HCT116 (cell line): ENCODE results near the gene IGFBP7. TPM values are rescaled to one million over a fixed set of nuclear protein-coding genes. Genes with fewer than 3 reads are reported as not detected.

ENCODE experiments used
- ATAC-seq: fragments of 200-7000 bp; cut with Tn5 transposase; 2 replicates; pipeline ENCODE4 v1.9.1; 2020; ENCODE audit warnings: mild to moderate bottlenecking, moderate library complexity
- BruUV-seq: library from RNA; stranded (reverse); fragments of 400-500 nt; replicated peaks from 2 replicates; lab custom pipeline; 2021; lab: Mats Ljungman, UMichigan
- CTCF ChIA-PET: fragments of 300-600 bp; sonication (Branson Sonifier 250); formaldehyde crosslinking; loops from one replicate; lab custom pipeline; 2021; ENCODE audit warnings: antibody characterized with exemption; lab: Charles Lee
- POLR2A ChIA-PET: fragments of 300-600, 350-600 bp; sonication (Branson Sonifier 250); formaldehyde crosslinking; loops from one replicate; lab custom pipeline; 2021; ENCODE audit warnings: antibody characterized with exemption; lab: Charles Lee
- RAD21 ChIA-PET, 2 experiments: fragments of 300-600 bp; sonication (Branson Sonifier 250); formaldehyde crosslinking; loops; one replicate each; lab custom pipeline; 2023; ENCODE audit warnings: low total read pairs in 2 of 2; ENCODE audit not compliant: uncharacterized antibody in 2 of 2, unreplicated experiment in 2 of 2, low non-redundant PET in 1 of 2; lab: Charles Lee
- DNase-seq: peaks from one replicate; pipeline ENCODE4 v3.0.0-alpha.2; 2010; ENCODE audit warnings: low read depth, low spot score
- H2AFZ ChIP-seq: fragments of 200-600 bp; shearing (Covaris generic), sonication (generic); 2 replicates; pipeline ENCODE4 v1.6.1; 2017; ENCODE audit warnings: low read depth, mixed run types, mixed read lengths, antibody characterized with exemption, low read length; ENCODE audit not compliant: poor library complexity, severe bottlenecking
- H3K27ac ChIP-seq: 2 replicates; pipeline ENCODE4 v1.5.1; 2012; ENCODE audit warnings: low read depth, low read length
- H3K27me3 ChIP-seq: fragments of 200-600 bp; sonication (generic); 2 replicates; pipeline ENCODE4 v1.6.1; 2016; ENCODE audit warnings: mixed run types, low read length, mixed read lengths; ENCODE audit not compliant: insufficient read depth
- H3K36me3 ChIP-seq, 2 experiments: fragments of 200-500 bp in 1 of 2; fragments of 200-600 bp in 1 of 2; sonication (Bioruptor generic) in 1 of 2; sonication (generic) in 1 of 2; 2 replicates each; pipeline versions ENCODE4 v1.5.1 to v1.6.1; 2014 to 2016; ENCODE audit warnings: low read length in 2 of 2, inconsistent platforms in 1 of 2, mixed read lengths in 1 of 2, mixed run types in 1 of 2; ENCODE audit not compliant: insufficient read depth in 2 of 2, control insufficient read depth in 1 of 2
- H3K4me1 ChIP-seq, 2 experiments: fragments of 200-600 bp in 1 of 2; sonication (generic) in 1 of 2; 2 replicates each; pipeline versions ENCODE4 v1.5.1 to v1.6.1; 2012 to 2017; ENCODE audit warnings: low read length in 2 of 2, inconsistent platforms in 1 of 2, mild to moderate bottlenecking in 1 of 2, mixed read lengths in 1 of 2, mixed run types in 1 of 2, moderate library complexity in 1 of 2; ENCODE audit not compliant: insufficient read depth in 2 of 2, control insufficient read depth in 1 of 2
- H3K4me2 ChIP-seq: fragments of 200-600 bp; sonication (generic); 2 replicates; pipeline ENCODE4 v1.6.1; 2017; ENCODE audit warnings: mixed run types, low read length, mixed read lengths
- H3K4me3 ChIP-seq, 2 experiments: fragments of 200-600 bp in 1 of 2; sonication (generic) in 1 of 2; replicated peaks in 1 of 2; 2 replicates each; pipeline ENCODE4 v1.5.1; 2011 to 2016; ENCODE audit warnings: low read length in 2 of 2, control low read depth in 1 of 2, low read depth in 1 of 2, mild to moderate bottlenecking in 1 of 2, mixed read lengths in 1 of 2, mixed run types in 1 of 2
- H3K79me2 ChIP-seq: fragments of 200-600 bp; sonication (generic); 2 replicates; pipeline ENCODE4 v1.6.1; 2017; ENCODE audit warnings: mild to moderate bottlenecking, mixed run types, low read length, moderate library complexity, mixed read lengths; ENCODE audit not compliant: insufficient read depth
- H3K9ac ChIP-seq: fragments of 200-600 bp; sonication (generic); 2 replicates; pipeline ENCODE4 v1.6.1; 2016; ENCODE audit warnings: low read length, mixed read lengths
- H3K9me2 ChIP-seq: fragments of 200-600 bp; sonication (generic), shearing (Covaris generic); 2 replicates; pipeline ENCODE4 v1.6.1; 2017; ENCODE audit warnings: mixed run types, mild to moderate bottlenecking, moderate library complexity; ENCODE audit not compliant: insufficient read depth
- H3K9me3 ChIP-seq, 2 experiments: fragments of 200-500 bp in 1 of 2; fragments of 200-600 bp in 1 of 2; sonication (Bioruptor generic) in 1 of 2; sonication (generic) in 1 of 2; 2 replicates each; pipeline ENCODE4 v1.6.1; 2014 to 2017; ENCODE audit warnings: low read length in 2 of 2, mixed read lengths in 2 of 2, inconsistent platforms in 1 of 2, low read depth in 1 of 2, mild to moderate bottlenecking in 1 of 2, mixed run types in 1 of 2, moderate library complexity in 1 of 2; ENCODE audit not compliant: control insufficient read depth in 1 of 2, insufficient read depth in 1 of 2
- H4K20me1 ChIP-seq: fragments of 200-600 bp; sonication (generic), shearing (Covaris generic); 2 replicates; pipeline ENCODE4 v1.6.1; 2017; ENCODE audit warnings: mixed run types, mild to moderate bottlenecking, moderate library complexity; ENCODE audit not compliant: insufficient read depth
- CEBPB ChIP-seq: IDR thresholded peaks from 2 replicates; pipeline ENCODE4 v1.6.1; 2012; ENCODE audit warnings: low read depth
- EZH2phosphoT487 ChIP-seq: fragments of 200-600 bp; IDR thresholded peaks from 2 replicates; pipeline ENCODE4 v1.6.1; 2018; ENCODE audit warnings: antibody characterized with exemption, borderline replicate concordance
- FOSL1 ChIP-seq: IDR thresholded peaks from 2 replicates; pipeline ENCODE4 v1.6.1; 2012; ENCODE audit warnings: low read depth
- POLR2A ChIP-seq: IDR thresholded peaks from 2 replicates; pipeline ENCODE4 v1.7.0; 2011; ENCODE audit warnings: borderline replicate concordance; ENCODE audit not compliant: insufficient read depth, insufficient read length; ENCODE audit errors: extremely low read depth
- POLR2AphosphoS5 ChIP-seq: IDR thresholded peaks from 2 replicates; pipeline ENCODE4 v1.6.1; 2011; ENCODE audit warnings: mild to moderate bottlenecking, low read depth, low read length, moderate library complexity
- RAD21 ChIP-seq: IDR thresholded peaks from 2 replicates; pipeline ENCODE4 v1.6.1; 2012; ENCODE audit warnings: low read depth, mild to moderate bottlenecking
- SIN3A ChIP-seq: IDR thresholded peaks from 2 replicates; pipeline ENCODE4 v1.6.1; 2012; ENCODE audit warnings: low read depth
- SP1 ChIP-seq: IDR thresholded peaks from 2 replicates; pipeline ENCODE4 v1.6.1; 2012; ENCODE audit warnings: low read depth
- SRF ChIP-seq: IDR thresholded peaks from 2 replicates; pipeline ENCODE4 v1.6.1; 2012; ENCODE audit warnings: low read depth
- TCF7L2 ChIP-seq: IDR thresholded peaks from 2 replicates; pipeline ENCODE4 v1.7.0; 2011; ENCODE audit warnings: borderline replicate concordance, inconsistent platforms; ENCODE audit not compliant: insufficient read depth, insufficient read length; ENCODE audit errors: extremely low read depth
- ZFX ChIP-seq: fragments of 450-650 bp; IDR thresholded peaks from 2 replicates; pipeline ENCODE4 v1.6.1; 2017
- ZNF274 ChIP-seq: fragments of 200-500 bp; sonication (Bioruptor generic); IDR thresholded peaks from 2 replicates; pipeline ENCODE4 v1.6.1; 2014; ENCODE audit warnings: mild to moderate bottlenecking, low read depth, low read length, inconsistent platforms
- intact Hi-C: fragments of 100-400 bp; cut with micrococcal nuclease; formaldehyde crosslinking; loops from 2 replicates; pipeline ENCODE4 v1.10.0; 2022
- total RNA-seq: library from RNA; stranded (reverse); gene quantifications from one replicate; pipeline ENCODE4 v1.2.1, GENCODE V29; 2021; ENCODE audit not compliant: unreplicated experiment
- TF ChIP-seq, protein P1 (sequence below): IDR thresholded peaks from 2 replicates; pipeline ENCODE4 v1.6.1; 2011; ENCODE audit warnings: mild to moderate bottlenecking, low read length, moderate library complexity; ENCODE audit not compliant: insufficient replicate concordance; ENCODE audit errors: extremely low read depth
- TF ChIP-seq, protein P2 (sequence below), 3 experiments: fragments of 200-600 bp in 1 of 3; sonication (generic) in 1 of 3; IDR thresholded peaks in 2 of 3; conservative IDR thresholded peaks in 1 of 3; 2 replicates each; pipeline ENCODE4 v1.5.1; 2012 to 2017; ENCODE audit warnings: low read depth in 2 of 3, low read length in 2 of 3, antibody characterized with exemption in 1 of 3, borderline replicate concordance in 1 of 3, control low read depth in 1 of 3, mild to moderate bottlenecking in 1 of 3, mixed read lengths in 1 of 3, mixed run types in 1 of 3, moderate library complexity in 1 of 3; ENCODE audit not compliant: insufficient read depth in 1 of 3

Gene IGFBP7
- total RNA-seq, 1 experiment from 2014 or later, result 0.91 TPM

DNA sequence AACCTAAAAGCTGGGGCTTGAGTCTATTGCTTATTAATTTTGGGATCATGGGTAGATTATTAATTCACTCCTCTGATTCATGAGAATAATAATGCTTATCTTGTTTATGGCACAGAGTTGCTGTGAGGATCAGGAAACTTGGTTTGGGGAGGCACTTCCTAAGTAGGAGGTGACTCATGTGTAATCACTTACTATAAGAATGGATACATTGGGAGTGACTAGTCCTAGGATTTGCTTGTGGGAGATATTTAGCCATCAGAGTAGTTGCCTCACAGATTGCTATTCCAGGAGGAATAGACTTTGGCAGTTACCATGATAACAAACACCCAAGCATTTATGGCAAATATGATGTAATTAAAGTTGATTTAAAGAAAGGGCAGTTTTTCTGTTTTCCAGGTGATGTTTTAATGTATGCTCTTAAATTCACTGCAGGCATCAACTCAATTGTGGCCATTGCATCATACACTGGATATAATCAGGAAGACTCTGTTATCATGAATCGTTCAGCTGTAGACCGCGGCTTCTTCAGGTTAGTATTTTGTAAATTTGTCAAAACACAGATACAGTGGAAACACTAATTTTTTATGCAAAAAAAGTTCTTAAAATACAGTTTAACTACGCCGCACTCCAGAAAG lies 89.6 kb downstream of the IGFBP7 start:
- Histone ChIP-seq H3K9me2 (no peaks in the 10 kb centered on the region), H3K36me3 (peaks cover 64 to 75% of the 10 kb centered on the region in 2 experiments), H3K4me3 (no peak overlapping the region), H3K4me1 (no peaks in the 10 kb centered on the region), H3K79me2 (peaks cover 20% of the 10 kb centered on the region), H3K9ac (no peak overlapping the region), H3K4me2 (no peak overlapping the region), H4K20me1 (no peaks in the 10 kb centered on the region; the same call in 1 of the 2 replicates), H3K27me3 (no peaks in the 10 kb centered on the region), H2AFZ (no peak overlapping the region), H3K9me3 (no peaks in the 10 kb centered on the region), H3K27ac (no peak overlapping the region)
- RAD21 ChIA-PET, result no interaction called here
- BruUV-seq, result no TSS peak
- CTCF ChIA-PET, result no interaction called here
- DNase-seq (no peak), ATAC-seq (no peak)
- TF ChIP-seq POLR2A, result no peak
- TF ChIP-seq SIN3A, result no peak
- no peak for TF ChIP-seq SP1
- TF ChIP-seq, protein P1, sequence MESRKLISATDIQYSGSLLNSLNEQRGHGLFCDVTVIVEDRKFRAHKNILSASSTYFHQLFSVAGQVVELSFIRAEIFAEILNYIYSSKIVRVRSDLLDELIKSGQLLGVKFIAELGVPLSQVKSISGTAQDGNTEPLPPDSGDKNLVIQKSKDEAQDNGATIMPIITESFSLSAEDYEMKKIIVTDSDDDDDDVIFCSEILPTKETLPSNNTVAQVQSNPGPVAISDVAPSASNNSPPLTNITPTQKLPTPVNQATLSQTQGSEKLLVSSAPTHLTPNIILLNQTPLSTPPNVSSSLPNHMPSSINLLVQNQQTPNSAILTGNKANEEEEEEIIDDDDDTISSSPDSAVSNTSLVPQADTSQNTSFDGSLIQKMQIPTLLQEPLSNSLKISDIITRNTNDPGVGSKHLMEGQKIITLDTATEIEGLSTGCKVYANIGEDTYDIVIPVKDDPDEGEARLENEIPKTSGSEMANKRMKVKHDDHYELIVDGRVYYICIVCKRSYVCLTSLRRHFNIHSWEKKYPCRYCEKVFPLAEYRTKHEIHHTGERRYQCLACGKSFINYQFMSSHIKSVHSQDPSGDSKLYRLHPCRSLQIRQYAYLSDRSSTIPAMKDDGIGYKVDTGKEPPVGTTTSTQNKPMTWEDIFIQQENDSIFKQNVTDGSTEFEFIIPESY, result no peak
- TF ChIP-seq POLR2AphosphoS5, result no peak
- TF ChIP-seq FOSL1, result no peak
- TF ChIP-seq RAD21, result no peak
- POLR2A ChIA-PET, result no interaction called here
- intact Hi-C loops, result no loop called here

DNA sequence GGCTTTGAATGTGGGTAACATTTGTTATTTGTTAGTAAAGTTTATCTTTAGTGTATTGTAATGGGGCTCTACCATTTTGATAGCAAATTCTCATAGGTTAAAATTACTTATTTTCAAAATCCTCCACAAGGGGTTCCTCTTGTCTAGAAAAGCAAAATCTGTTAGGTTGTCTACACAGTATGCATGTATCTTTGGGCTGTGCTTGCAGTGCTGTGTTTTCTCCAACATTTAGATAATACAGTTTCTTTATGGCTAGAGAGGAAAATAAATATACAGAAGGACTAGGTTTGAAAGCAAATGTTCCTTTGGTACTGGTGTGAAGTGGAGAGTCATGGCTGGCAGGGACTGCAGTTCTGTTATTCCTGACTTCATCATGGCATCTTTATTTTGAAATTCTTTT lies 91.2 kb downstream of the IGFBP7 start:
- peaks cover 19% of the 10 kb centered on the region for H3K79me2 ChIP-seq
- intact Hi-C loops, result no loop called here
- no peak for ATAC-seq
- H2AFZ ChIP-seq, result no peak overlapping the region
- no peaks in the 10 kb centered on the region for H3K27me3 ChIP-seq
- peaks cover 60 to 61% of the 10 kb centered on the region in 2 experiments for H3K36me3 ChIP-seq
- no peaks in the 10 kb centered on the region for H3K4me1 ChIP-seq
- TF ChIP-seq, protein P1, result no peak
- TF ChIP-seq SRF (no peak), EZH2phosphoT487 (no peak), SIN3A (no peak), TCF7L2 (no peak), POLR2A (no peak), ZNF274 (no peak), POLR2AphosphoS5 (no peak), CEBPB (no peak), ZFX (no peak)
- TF ChIP-seq, protein P2, sequence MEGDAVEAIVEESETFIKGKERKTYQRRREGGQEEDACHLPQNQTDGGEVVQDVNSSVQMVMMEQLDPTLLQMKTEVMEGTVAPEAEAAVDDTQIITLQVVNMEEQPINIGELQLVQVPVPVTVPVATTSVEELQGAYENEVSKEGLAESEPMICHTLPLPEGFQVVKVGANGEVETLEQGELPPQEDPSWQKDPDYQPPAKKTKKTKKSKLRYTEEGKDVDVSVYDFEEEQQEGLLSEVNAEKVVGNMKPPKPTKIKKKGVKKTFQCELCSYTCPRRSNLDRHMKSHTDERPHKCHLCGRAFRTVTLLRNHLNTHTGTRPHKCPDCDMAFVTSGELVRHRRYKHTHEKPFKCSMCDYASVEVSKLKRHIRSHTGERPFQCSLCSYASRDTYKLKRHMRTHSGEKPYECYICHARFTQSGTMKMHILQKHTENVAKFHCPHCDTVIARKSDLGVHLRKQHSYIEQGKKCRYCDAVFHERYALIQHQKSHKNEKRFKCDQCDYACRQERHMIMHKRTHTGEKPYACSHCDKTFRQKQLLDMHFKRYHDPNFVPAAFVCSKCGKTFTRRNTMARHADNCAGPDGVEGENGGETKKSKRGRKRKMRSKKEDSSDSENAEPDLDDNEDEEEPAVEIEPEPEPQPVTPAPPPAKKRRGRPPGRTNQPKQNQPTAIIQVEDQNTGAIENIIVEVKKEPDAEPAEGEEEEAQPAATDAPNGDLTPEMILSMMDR (IDR thresholded peaks at IDR 0.05 in 2 of 3, conservative IDR thresholded peaks at IDR 0.05 in 1 of 3; ENCODE audit: borderline replicate concordance in 1 of 3, insufficient read depth in 1 of 3, low read depth in 2 of 3, low read length in 2 of 3), result no peak
- no peak overlapping the region for H3K27ac ChIP-seq
- no peak overlapping the region for H3K9ac ChIP-seq
- H3K4me2 ChIP-seq, result no peak overlapping the region
- no peak for DNase-seq
- BruUV-seq, result no TSS peak
- H3K9me2 ChIP-seq, result no peaks in the 10 kb centered on the region
- H3K9me3 ChIP-seq, result no peaks in the 10 kb centered on the region
- RAD21 ChIA-PET, result no interaction called here
- POLR2A ChIA-PET, result no interaction called here
- no peak overlapping the region for H3K4me3 ChIP-seq
- CTCF ChIA-PET, result no interaction called here
- no peaks in the 10 kb centered on the region; the same call in 1 of the 2 replicates for H4K20me1 ChIP-seq
